ENCODE measurements around the gene RCC1.

Gene RCC1, protein sequence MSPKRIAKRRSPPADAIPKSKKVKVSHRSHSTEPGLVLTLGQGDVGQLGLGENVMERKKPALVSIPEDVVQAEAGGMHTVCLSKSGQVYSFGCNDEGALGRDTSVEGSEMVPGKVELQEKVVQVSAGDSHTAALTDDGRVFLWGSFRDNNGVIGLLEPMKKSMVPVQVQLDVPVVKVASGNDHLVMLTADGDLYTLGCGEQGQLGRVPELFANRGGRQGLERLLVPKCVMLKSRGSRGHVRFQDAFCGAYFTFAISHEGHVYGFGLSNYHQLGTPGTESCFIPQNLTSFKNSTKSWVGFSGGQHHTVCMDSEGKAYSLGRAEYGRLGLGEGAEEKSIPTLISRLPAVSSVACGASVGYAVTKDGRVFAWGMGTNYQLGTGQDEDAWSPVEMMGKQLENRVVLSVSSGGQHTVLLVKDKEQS

DNA sequence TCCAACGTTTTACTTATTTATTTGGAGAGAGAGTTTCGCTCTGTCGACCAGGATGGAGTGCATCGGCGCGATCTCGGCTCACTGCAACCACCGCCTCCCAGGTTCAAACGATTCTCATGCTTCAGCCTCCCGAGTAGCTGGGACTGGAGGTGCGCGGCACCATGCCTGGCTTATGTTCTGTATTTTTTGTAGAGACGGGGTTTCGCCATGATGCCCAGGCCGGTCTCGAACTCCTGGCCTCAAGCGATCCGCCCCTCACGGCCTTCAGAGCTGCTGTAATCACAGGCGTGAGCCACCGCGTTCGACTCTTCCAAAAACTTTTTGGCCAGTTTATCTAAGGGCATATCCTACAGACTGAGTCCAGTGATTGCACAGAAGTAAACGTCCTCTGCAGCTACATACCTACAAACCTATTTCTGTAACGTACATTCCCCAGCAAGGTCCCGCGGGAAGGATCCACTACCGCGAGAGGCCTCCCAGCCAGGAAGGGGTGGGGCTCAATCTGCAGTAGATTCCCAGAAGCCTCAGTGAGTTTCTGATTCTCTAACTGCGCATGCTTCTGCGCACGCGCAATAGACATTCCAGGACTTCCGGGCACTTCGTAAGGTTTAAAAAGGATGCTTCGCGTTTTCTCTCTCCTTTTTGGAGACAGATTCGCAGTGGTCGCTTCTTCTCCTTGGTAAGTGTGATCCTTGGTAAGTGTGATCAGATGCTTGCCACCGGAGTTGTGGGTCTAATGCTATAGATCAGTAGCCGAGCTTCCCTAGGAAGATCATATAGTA lies at the start of gene RCC1:
RCC1 (plus strand) TSS at position 638 of the 782 bp plus-strand sequence. CDS start 23,824 bp downstream, outside the sequence.
- TF ChIP-seq, protein P1, sequence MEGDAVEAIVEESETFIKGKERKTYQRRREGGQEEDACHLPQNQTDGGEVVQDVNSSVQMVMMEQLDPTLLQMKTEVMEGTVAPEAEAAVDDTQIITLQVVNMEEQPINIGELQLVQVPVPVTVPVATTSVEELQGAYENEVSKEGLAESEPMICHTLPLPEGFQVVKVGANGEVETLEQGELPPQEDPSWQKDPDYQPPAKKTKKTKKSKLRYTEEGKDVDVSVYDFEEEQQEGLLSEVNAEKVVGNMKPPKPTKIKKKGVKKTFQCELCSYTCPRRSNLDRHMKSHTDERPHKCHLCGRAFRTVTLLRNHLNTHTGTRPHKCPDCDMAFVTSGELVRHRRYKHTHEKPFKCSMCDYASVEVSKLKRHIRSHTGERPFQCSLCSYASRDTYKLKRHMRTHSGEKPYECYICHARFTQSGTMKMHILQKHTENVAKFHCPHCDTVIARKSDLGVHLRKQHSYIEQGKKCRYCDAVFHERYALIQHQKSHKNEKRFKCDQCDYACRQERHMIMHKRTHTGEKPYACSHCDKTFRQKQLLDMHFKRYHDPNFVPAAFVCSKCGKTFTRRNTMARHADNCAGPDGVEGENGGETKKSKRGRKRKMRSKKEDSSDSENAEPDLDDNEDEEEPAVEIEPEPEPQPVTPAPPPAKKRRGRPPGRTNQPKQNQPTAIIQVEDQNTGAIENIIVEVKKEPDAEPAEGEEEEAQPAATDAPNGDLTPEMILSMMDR (conservative IDR thresholded peaks at IDR 0.05; ENCODE audit: low read depth) = no peak
- ChIA-PET POLR2A (ENCODE audit: low non-redundant PET) (interaction anchor here (0.6 to 1.1 kb wide), 6 partner anchors 11 to 430 kb away, joined by 3 to 10 read pairs (median 4); no protein-coding TSS in a partner anchor), CTCF (interaction anchor here (0.6 kb wide), 1 partner anchor 18 kb away, joined by 5 read pairs; no protein-coding TSS in a partner anchor)
- H3K27ac ChIP-seq = peak within 1 kb of the TSS; percentile 97
- DNase-seq (ENCODE audit: low spot score) = peak; percentile 99

DNA sequence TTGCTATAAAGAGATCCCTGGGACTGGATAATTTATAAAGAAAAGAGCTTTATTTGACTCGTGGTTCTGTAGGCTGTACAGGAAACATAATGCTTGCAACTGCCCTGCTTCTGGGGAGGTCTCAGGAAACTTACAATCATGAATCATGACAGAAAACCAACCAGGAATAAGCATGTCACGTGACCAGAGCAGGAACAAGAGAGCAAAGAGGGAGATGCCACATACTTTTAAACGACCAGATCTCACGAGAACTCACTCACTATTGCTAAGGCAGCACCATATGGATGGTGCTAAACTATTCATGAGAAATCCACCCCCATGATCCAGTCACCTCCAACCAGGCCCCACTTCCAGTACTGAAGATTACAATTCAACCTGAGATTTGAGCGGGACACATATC lies 49.8 kb upstream of the RCC1 start:
- POLR2A ChIA-PET (ENCODE audit: low non-redundant PET) = no interaction called here
- no peak for DNase-seq (ENCODE audit: low spot score)
- CTCF ChIA-PET = no interaction called here
- TF ChIP-seq, protein P1 (conservative IDR thresholded peaks at IDR 0.05; ENCODE audit: low read depth) = no peak
- H3K27ac ChIP-seq = no peak overlapping the region

DNA sequence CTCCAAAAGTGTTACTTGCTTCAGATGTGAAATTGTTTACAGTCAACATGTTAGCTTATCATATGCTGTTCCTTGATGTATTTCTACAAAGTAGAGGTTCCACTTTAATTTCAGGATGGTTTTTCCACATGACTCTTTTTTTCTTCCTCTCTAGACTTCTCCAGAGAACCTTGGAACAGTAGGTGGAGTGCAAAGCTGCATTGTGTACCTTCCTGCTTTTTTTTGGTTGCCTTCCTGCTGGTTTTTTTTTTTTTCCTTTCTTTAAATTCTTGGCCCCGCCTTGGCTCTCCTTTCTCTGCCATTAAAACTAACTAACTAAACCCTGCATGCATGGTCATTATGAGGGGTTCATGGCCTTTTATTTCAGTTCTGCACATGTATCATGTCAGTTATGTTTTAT lies 48.2 kb upstream of the RCC1 start:
- DNase-seq (ENCODE audit: low spot score) = no peak
- CTCF ChIA-PET = no interaction called here
- H3K27ac ChIP-seq = no peak overlapping the region
- POLR2A ChIA-PET (ENCODE audit: low non-redundant PET) = no interaction called here
- TF ChIP-seq, protein P1 (conservative IDR thresholded peaks at IDR 0.05; ENCODE audit: low read depth) = no peak

DNA sequence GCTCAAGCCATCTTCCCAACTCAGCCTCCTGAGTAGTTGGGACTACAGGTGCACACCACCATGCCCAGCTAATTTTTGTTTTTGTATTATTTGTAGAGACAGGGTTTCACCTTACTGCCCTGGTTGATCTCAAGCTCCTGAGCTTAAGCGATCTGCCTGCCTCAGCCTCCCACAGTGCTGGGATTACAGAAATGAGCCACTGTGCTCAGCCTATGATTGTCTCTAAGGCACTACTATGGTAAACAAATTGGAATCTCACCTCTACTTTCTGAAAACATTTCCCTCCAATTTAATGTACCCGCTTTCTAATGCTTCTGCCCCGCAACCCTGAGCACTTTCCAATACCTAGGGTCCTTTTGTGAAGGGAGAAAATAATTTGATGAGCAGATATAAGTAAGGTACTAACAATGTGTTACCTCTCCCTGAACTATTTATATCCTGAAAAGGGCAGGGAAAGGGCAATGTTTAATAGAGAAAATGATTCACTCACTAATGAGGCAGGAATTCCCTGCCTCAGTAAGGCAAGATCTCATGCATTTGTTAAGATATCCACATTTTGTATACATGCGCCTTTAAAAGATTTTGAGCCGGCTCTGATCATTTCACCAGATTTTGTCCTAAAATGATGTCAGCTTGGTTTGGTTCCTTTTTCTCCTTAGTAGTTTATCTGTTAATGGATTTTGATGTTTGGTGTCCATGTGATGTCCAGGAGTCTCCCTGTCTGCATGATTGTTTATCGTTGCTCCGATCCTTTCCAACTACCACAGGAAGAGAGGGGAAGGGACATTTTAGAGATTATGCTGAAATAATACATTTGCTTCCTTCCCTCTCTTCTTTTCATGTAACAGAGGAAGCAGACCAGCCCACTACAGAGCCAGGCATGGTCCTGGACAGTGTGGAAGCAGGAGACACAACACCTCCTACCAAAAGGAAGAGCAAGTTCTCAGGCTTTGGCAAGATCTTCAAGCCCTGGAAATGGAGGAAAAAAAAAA lies 47.3 kb upstream of the RCC1 start:
- CTCF ChIA-PET = no interaction called here
- no peak for DNase-seq (ENCODE audit: low spot score)
- POLR2A ChIA-PET (ENCODE audit: low non-redundant PET) = no interaction called here

DNA sequence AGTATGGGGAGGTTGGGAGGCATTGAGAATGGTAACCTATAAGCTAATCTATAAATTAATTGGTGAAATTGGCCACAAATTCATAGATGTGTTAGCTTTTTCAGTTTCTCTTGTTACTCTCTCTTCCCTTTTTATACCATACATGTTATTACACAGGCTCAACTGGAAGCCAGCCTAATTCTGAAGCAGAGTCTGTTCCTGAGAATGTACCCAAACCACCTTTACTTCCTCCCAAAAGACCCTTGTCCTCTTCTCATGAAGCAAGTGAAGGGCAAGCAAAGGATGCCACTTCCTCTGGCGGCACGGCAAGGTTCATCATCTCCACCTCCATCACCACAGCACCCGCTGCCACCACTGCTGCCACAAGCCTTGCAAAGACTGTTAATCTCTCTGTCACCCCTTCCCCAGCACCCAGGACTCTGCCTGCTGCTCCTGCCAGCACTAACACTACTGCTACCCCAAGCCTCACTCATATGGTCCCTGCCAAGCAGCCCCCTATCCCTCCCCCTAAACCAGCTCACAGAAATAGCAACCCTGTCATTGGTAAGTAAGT lies 39.5 kb upstream of the RCC1 start:
- CTCF ChIA-PET = interaction anchor here (0.6 kb wide), 1 partner anchor 56 kb away, joined by 4 read pairs; no protein-coding TSS in a partner anchor
- H3K27ac ChIP-seq = no peak overlapping the region
- TF ChIP-seq, protein P1 (conservative IDR thresholded peaks at IDR 0.05; ENCODE audit: low read depth) = no peak
- no peak for DNase-seq (ENCODE audit: low spot score)
- POLR2A ChIA-PET (ENCODE audit: low non-redundant PET) = no interaction called here

More for the DNA sequence above, 47.3 kb upstream of the RCC1 start:
- no peak overlapping the region for H3K27ac ChIP-seq
- TF ChIP-seq, protein P1 (conservative IDR thresholded peaks at IDR 0.05; ENCODE audit: low read depth) = no peak
